ENCODE results near the gene PLXNA4. TPM values are rescaled to one million over a fixed set of nuclear protein-coding genes. Genes with fewer than 3 reads are reported as not detected.

PLXNA4 gene
- total and polyA plus RNA-seq, 2 experiments from 2014 or later, result 0.08 to 0.80 TPM

DNA sequence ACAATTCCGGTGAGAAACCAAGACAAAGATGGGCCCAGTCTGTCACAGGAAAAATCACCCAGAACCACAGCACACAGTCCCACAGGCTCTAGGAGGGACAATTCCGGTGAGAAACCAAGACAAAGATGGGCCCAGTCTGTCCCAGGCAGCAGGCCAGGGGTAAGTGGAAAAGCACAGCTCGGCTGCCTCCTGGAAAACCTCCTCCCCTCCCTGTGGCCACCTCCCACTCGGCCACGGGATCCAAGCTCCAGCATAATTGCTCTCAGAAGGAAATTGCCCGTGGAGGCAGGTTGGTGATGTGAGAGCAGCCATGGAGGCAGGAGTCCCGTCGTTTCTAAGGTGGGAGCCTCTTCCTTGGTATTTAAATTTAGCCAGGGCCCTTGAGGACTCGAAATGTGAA lies 95.7 kb downstream of the PLXNA4 start:
- Mint-ChIP-seq H3K4me1 (peaks cover 6% of the 10 kb centered on the region; the same call in 2 of the 3 replicates), H3K27me3 (ENCODE audit: insufficient read depth, low read depth, poor library complexity) (no peaks in the 10 kb centered on the region), H3K36me3 (ENCODE audit: low read depth) (no peaks in the 10 kb centered on the region), H3K9me3 (no peaks in the 10 kb centered on the region), H3K4me3 (no peak overlapping the region), H3K27ac (no peak overlapping the region)
- Histone ChIP-seq H3K9me2 (ENCODE audit: insufficient read depth) (no peaks in the 10 kb centered on the region), H2AFZ (no peak overlapping the region), H3K36me3 (ENCODE audit: insufficient read depth) (no peaks in the 10 kb centered on the region), H3K4me1 (ENCODE audit: insufficient read depth) (peaks cover 9% of the 10 kb centered on the region; the same call in 1 of the 2 replicates), H3K79me2 (replicated peaks; ENCODE audit: insufficient read depth) (no peaks in the 10 kb centered on the region), H3K4me2 (no peak overlapping the region), H3K27me3 (ENCODE audit: insufficient read depth) (no peaks in the 10 kb centered on the region), H3K27ac (ENCODE audit: low read depth) (no peak overlapping the region), H4K20me1 (replicated peaks; ENCODE audit: insufficient read depth) (no peaks in the 10 kb centered on the region), H3F3A (replicated peaks; ENCODE audit: low read depth) (no peaks in the 10 kb centered on the region), H3K4me3 (no peak overlapping the region)
- ATAC-seq, result no peak
- TF ChIP-seq NANOG (IDR thresholded peaks at IDR 0.05; ENCODE audit: borderline replicate concordance) (no peak), POLR2AphosphoS5 (IDR thresholded peaks at IDR 0.05; ENCODE audit: low read depth) (no peak), STAT1 (IDR thresholded peaks at IDR 0.05; ENCODE audit: unreplicated experiment) (no peak), ETS1 (IDR thresholded peaks at IDR 0.05) (no peak)
- TF ChIP-seq, protein P1, sequence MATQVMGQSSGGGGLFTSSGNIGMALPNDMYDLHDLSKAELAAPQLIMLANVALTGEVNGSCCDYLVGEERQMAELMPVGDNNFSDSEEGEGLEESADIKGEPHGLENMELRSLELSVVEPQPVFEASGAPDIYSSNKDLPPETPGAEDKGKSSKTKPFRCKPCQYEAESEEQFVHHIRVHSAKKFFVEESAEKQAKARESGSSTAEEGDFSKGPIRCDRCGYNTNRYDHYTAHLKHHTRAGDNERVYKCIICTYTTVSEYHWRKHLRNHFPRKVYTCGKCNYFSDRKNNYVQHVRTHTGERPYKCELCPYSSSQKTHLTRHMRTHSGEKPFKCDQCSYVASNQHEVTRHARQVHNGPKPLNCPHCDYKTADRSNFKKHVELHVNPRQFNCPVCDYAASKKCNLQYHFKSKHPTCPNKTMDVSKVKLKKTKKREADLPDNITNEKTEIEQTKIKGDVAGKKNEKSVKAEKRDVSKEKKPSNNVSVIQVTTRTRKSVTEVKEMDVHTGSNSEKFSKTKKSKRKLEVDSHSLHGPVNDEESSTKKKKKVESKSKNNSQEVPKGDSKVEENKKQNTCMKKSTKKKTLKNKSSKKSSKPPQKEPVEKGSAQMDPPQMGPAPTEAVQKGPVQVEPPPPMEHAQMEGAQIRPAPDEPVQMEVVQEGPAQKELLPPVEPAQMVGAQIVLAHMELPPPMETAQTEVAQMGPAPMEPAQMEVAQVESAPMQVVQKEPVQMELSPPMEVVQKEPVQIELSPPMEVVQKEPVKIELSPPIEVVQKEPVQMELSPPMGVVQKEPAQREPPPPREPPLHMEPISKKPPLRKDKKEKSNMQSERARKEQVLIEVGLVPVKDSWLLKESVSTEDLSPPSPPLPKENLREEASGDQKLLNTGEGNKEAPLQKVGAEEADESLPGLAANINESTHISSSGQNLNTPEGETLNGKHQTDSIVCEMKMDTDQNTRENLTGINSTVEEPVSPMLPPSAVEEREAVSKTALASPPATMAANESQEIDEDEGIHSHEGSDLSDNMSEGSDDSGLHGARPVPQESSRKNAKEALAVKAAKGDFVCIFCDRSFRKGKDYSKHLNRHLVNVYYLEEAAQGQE (IDR thresholded peaks at IDR 0.05; ENCODE audit: unreplicated experiment), result no peak
- TF ChIP-seq, protein P2, sequence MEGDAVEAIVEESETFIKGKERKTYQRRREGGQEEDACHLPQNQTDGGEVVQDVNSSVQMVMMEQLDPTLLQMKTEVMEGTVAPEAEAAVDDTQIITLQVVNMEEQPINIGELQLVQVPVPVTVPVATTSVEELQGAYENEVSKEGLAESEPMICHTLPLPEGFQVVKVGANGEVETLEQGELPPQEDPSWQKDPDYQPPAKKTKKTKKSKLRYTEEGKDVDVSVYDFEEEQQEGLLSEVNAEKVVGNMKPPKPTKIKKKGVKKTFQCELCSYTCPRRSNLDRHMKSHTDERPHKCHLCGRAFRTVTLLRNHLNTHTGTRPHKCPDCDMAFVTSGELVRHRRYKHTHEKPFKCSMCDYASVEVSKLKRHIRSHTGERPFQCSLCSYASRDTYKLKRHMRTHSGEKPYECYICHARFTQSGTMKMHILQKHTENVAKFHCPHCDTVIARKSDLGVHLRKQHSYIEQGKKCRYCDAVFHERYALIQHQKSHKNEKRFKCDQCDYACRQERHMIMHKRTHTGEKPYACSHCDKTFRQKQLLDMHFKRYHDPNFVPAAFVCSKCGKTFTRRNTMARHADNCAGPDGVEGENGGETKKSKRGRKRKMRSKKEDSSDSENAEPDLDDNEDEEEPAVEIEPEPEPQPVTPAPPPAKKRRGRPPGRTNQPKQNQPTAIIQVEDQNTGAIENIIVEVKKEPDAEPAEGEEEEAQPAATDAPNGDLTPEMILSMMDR (conservative IDR thresholded peaks at IDR 0.05; ENCODE audit: low read depth in 2 of 2), result no peak
- DNase-seq (ENCODE audit: low spot score), result no peak

DNA sequence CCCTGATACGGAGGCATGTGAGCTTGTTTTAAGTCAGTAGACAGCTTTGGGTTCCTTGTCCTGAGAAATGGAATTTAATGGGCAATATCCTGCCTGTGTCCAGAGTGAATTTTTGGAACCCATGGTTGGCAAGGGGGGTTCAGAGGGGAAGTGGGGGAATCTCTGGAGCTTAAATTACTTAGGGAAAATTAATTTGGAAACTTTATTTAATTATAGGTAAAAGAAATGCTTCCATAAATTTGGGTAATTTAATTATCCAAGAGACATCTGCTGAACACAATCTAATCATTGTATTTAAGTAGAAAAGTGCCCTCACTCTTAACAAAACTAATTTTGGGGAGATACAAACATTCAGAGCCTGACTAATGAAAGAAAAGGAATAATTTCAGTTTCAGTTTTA lies 99.7 kb downstream of the PLXNA4 start:
- H3K79me2 ChIP-seq (replicated peaks; ENCODE audit: insufficient read depth), result no peaks in the 10 kb centered on the region
- H3K27ac ChIP-seq (ENCODE audit: low read depth), result no peak overlapping the region
- no peak overlapping the region for H2AFZ ChIP-seq
- no peak for ATAC-seq
- no peaks in the 10 kb centered on the region for H3F3A ChIP-seq (replicated peaks; ENCODE audit: low read depth)
- no peak overlapping the region for H3K4me3 Mint-ChIP-seq
- no peaks in the 10 kb centered on the region for H3K27me3 ChIP-seq (ENCODE audit: insufficient read depth)
- no peaks in the 10 kb centered on the region for H3K36me3 ChIP-seq (ENCODE audit: insufficient read depth)
- H3K4me1 Mint-ChIP-seq, result peaks cover 38% of the 10 kb centered on the region
- DNase-seq (ENCODE audit: low spot score), result no peak
- H3K4me2 ChIP-seq, result no peak overlapping the region
- H3K27me3 Mint-ChIP-seq (ENCODE audit: insufficient read depth, low read depth, poor library complexity), result peaks cover 2% of the 10 kb centered on the region
- no peaks in the 10 kb centered on the region for H3K9me2 ChIP-seq (ENCODE audit: insufficient read depth)
- peaks cover 24% of the 10 kb centered on the region for H3K4me1 ChIP-seq (ENCODE audit: insufficient read depth)
- no peaks in the 10 kb centered on the region for H3K9me3 Mint-ChIP-seq
- H4K20me1 ChIP-seq (replicated peaks; ENCODE audit: insufficient read depth), result no peaks in the 10 kb centered on the region
- H3K36me3 Mint-ChIP-seq (ENCODE audit: low read depth), result no peaks in the 10 kb centered on the region
- no peak overlapping the region for H3K27ac Mint-ChIP-seq
- no peak overlapping the region for H3K4me3 ChIP-seq
- TF ChIP-seq, protein P2 (conservative IDR thresholded peaks at IDR 0.05; ENCODE audit: low read depth in 2 of 2), result no peak
- TF ChIP-seq ETS1 (IDR thresholded peaks at IDR 0.05), result no peak
- TF ChIP-seq EZH2 (IDR thresholded peaks at IDR 0.05; ENCODE audit: low read depth, unreplicated experiment), result no peak
- TF ChIP-seq JUNB (IDR thresholded peaks at IDR 0.05; ENCODE audit: unreplicated experiment), result no peak
- TF ChIP-seq, protein P1 (IDR thresholded peaks at IDR 0.05; ENCODE audit: unreplicated experiment), result no peak
- TF ChIP-seq NANOG (IDR thresholded peaks at IDR 0.05; ENCODE audit: borderline replicate concordance), result no peak
- TF ChIP-seq ZNF114 (CRISPR knock-in tag; IDR thresholded peaks at IDR 0.05), result no peak

Data from GM23338 (cell line).